HCT116 (cell line): ENCODE measurements around the gene DOCK3. TPM values are rescaled to one million over a fixed set of nuclear protein-coding genes. Genes with fewer than 3 reads are reported as not detected.

Experiments used
- ATAC-seq: fragments of 200-7000 bp; cut with Tn5 transposase; 2 replicates; pipeline ENCODE4 v1.9.1; 2020; ENCODE audit warnings: mild to moderate bottlenecking, moderate library complexity
- BruUV-seq: library from RNA; stranded (reverse); fragments of 400-500 nt; replicated peaks from 2 replicates; lab custom pipeline; 2021; lab: Mats Ljungman, UMichigan
- CTCF ChIA-PET: fragments of 300-600 bp; sonication (Branson Sonifier 250); formaldehyde crosslinking; loops from one replicate; lab custom pipeline; 2021; ENCODE audit warnings: antibody characterized with exemption; lab: Charles Lee
- POLR2A ChIA-PET: fragments of 300-600, 350-600 bp; sonication (Branson Sonifier 250); formaldehyde crosslinking; loops from one replicate; lab custom pipeline; 2021; ENCODE audit warnings: antibody characterized with exemption; lab: Charles Lee
- RAD21 ChIA-PET, 2 experiments: fragments of 300-600 bp; sonication (Branson Sonifier 250); formaldehyde crosslinking; loops; one replicate each; lab custom pipeline; 2023; ENCODE audit warnings: low total read pairs in 2 of 2; ENCODE audit not compliant: uncharacterized antibody in 2 of 2, unreplicated experiment in 2 of 2, low non-redundant PET in 1 of 2; lab: Charles Lee
- DNase-seq: peaks from one replicate; pipeline ENCODE4 v3.0.0-alpha.2; 2010; ENCODE audit warnings: low read depth, low spot score
- H2AFZ ChIP-seq: fragments of 200-600 bp; shearing (Covaris generic), sonication (generic); 2 replicates; pipeline ENCODE4 v1.6.1; 2017; ENCODE audit warnings: low read depth, mixed run types, mixed read lengths, antibody characterized with exemption, low read length; ENCODE audit not compliant: poor library complexity, severe bottlenecking
- H3K27ac ChIP-seq: 2 replicates; pipeline ENCODE4 v1.5.1; 2012; ENCODE audit warnings: low read depth, low read length
- H3K27me3 ChIP-seq: fragments of 200-600 bp; sonication (generic); 2 replicates; pipeline ENCODE4 v1.6.1; 2016; ENCODE audit warnings: mixed run types, low read length, mixed read lengths; ENCODE audit not compliant: insufficient read depth
- H3K36me3 ChIP-seq, 2 experiments: fragments of 200-500 bp in 1 of 2; fragments of 200-600 bp in 1 of 2; sonication (Bioruptor generic) in 1 of 2; sonication (generic) in 1 of 2; 2 replicates each; pipeline versions ENCODE4 v1.5.1 to v1.6.1; 2014 to 2016; ENCODE audit warnings: low read length in 2 of 2, inconsistent platforms in 1 of 2, mixed read lengths in 1 of 2, mixed run types in 1 of 2; ENCODE audit not compliant: insufficient read depth in 2 of 2, control insufficient read depth in 1 of 2
- H3K4me1 ChIP-seq, 2 experiments: fragments of 200-600 bp in 1 of 2; sonication (generic) in 1 of 2; 2 replicates each; pipeline versions ENCODE4 v1.5.1 to v1.6.1; 2012 to 2017; ENCODE audit warnings: low read length in 2 of 2, inconsistent platforms in 1 of 2, mild to moderate bottlenecking in 1 of 2, mixed read lengths in 1 of 2, mixed run types in 1 of 2, moderate library complexity in 1 of 2; ENCODE audit not compliant: insufficient read depth in 2 of 2, control insufficient read depth in 1 of 2
- H3K4me2 ChIP-seq: fragments of 200-600 bp; sonication (generic); 2 replicates; pipeline ENCODE4 v1.6.1; 2017; ENCODE audit warnings: mixed run types, low read length, mixed read lengths
- H3K4me3 ChIP-seq, 2 experiments: fragments of 200-600 bp in 1 of 2; sonication (generic) in 1 of 2; replicated peaks in 1 of 2; 2 replicates each; pipeline ENCODE4 v1.5.1; 2011 to 2016; ENCODE audit warnings: low read length in 2 of 2, control low read depth in 1 of 2, low read depth in 1 of 2, mild to moderate bottlenecking in 1 of 2, mixed read lengths in 1 of 2, mixed run types in 1 of 2
- H3K79me2 ChIP-seq: fragments of 200-600 bp; sonication (generic); 2 replicates; pipeline ENCODE4 v1.6.1; 2017; ENCODE audit warnings: mild to moderate bottlenecking, mixed run types, low read length, moderate library complexity, mixed read lengths; ENCODE audit not compliant: insufficient read depth
- H3K9ac ChIP-seq: fragments of 200-600 bp; sonication (generic); 2 replicates; pipeline ENCODE4 v1.6.1; 2016; ENCODE audit warnings: low read length, mixed read lengths
- H3K9me2 ChIP-seq: fragments of 200-600 bp; sonication (generic), shearing (Covaris generic); 2 replicates; pipeline ENCODE4 v1.6.1; 2017; ENCODE audit warnings: mixed run types, mild to moderate bottlenecking, moderate library complexity; ENCODE audit not compliant: insufficient read depth
- H3K9me3 ChIP-seq, 2 experiments: fragments of 200-500 bp in 1 of 2; fragments of 200-600 bp in 1 of 2; sonication (Bioruptor generic) in 1 of 2; sonication (generic) in 1 of 2; 2 replicates each; pipeline ENCODE4 v1.6.1; 2014 to 2017; ENCODE audit warnings: low read length in 2 of 2, mixed read lengths in 2 of 2, inconsistent platforms in 1 of 2, low read depth in 1 of 2, mild to moderate bottlenecking in 1 of 2, mixed run types in 1 of 2, moderate library complexity in 1 of 2; ENCODE audit not compliant: control insufficient read depth in 1 of 2, insufficient read depth in 1 of 2
- H4K20me1 ChIP-seq: fragments of 200-600 bp; sonication (generic), shearing (Covaris generic); 2 replicates; pipeline ENCODE4 v1.6.1; 2017; ENCODE audit warnings: mixed run types, mild to moderate bottlenecking, moderate library complexity; ENCODE audit not compliant: insufficient read depth
- CBX3 ChIP-seq: IDR thresholded peaks from 2 replicates; pipeline ENCODE4 v1.6.1; 2012; ENCODE audit warnings: low read depth
- CEBPB ChIP-seq: IDR thresholded peaks from 2 replicates; pipeline ENCODE4 v1.6.1; 2012; ENCODE audit warnings: low read depth
- EZH2phosphoT487 ChIP-seq: fragments of 200-600 bp; IDR thresholded peaks from 2 replicates; pipeline ENCODE4 v1.6.1; 2018; ENCODE audit warnings: antibody characterized with exemption, borderline replicate concordance
- JUND ChIP-seq: IDR thresholded peaks from 2 replicates; pipeline ENCODE4 v1.6.1; 2012
- POLR2A ChIP-seq: IDR thresholded peaks from 2 replicates; pipeline ENCODE4 v1.7.0; 2011; ENCODE audit warnings: borderline replicate concordance; ENCODE audit not compliant: insufficient read depth, insufficient read length; ENCODE audit errors: extremely low read depth
- SP1 ChIP-seq: IDR thresholded peaks from 2 replicates; pipeline ENCODE4 v1.6.1; 2012; ENCODE audit warnings: low read depth
- SRF ChIP-seq: IDR thresholded peaks from 2 replicates; pipeline ENCODE4 v1.6.1; 2012; ENCODE audit warnings: low read depth
- ZBTB33 ChIP-seq: IDR thresholded peaks from 2 replicates; pipeline ENCODE4 v1.6.1; 2011; ENCODE audit warnings: mild to moderate bottlenecking, low read length, moderate library complexity; ENCODE audit not compliant: insufficient replicate concordance; ENCODE audit errors: extremely low read depth
- ZFX ChIP-seq: fragments of 450-650 bp; IDR thresholded peaks from 2 replicates; pipeline ENCODE4 v1.6.1; 2017
- intact Hi-C: fragments of 100-400 bp; cut with micrococcal nuclease; formaldehyde crosslinking; loops from 2 replicates; pipeline ENCODE4 v1.10.0; 2022
- total RNA-seq: library from RNA; stranded (reverse); gene quantifications from one replicate; pipeline ENCODE4 v1.2.1, GENCODE V29; 2021; ENCODE audit not compliant: unreplicated experiment

DOCK3 gene
- total RNA-seq, 1 experiment from 2014 or later: 4.2 TPM

GRCh38 chr3:51242939-51243338 is 568.2 kb downstream of the DOCK3 start (continued):
- TF ChIP-seq SRF: no peak
- TF ChIP-seq, all 23 proteins: peak for 0

- BruUV-seq: no TSS peak
- POLR2A ChIA-PET: no interaction called here
- RAD21 ChIA-PET: no interaction called here
- Histone ChIP-seq H3K27me3 (no peaks in the 10 kb centered on the region), H2AFZ (no peak overlapping the region), H3K9me3 (no peaks in the 10 kb centered on the region), H4K20me1 (no peaks in the 10 kb centered on the region), H3K4me1 (no peaks in the 10 kb centered on the region; a peak in 1 of 4 replicates), H3K9ac (no peak overlapping the region), H3K9me2 (no peaks in the 10 kb centered on the region), H3K36me3 (no peaks in the 10 kb centered on the region), H3K4me3 (no peak overlapping the region), H3K4me2 (no peak overlapping the region), H3K27ac (no peak overlapping the region), H3K79me2 (no peaks in the 10 kb centered on the region)
- no peak for TF ChIP-seq SP1
- no peak for TF ChIP-seq CBX3
- TF ChIP-seq CEBPB: no peak
- no peak for TF ChIP-seq ZBTB33
- TF ChIP-seq POLR2A: no peak
- TF ChIP-seq JUND: no peak
- no peak for ATAC-seq
- CTCF ChIA-PET: no interaction called here
- intact Hi-C loops: no loop called here
- no peak for DNase-seq
Observed at GRCh38 chr3:51243924-51244323, 569.2 kb downstream of the DOCK3 start.

- Histone ChIP-seq H3K27ac (no peak overlapping the region), H3K9ac (no peak overlapping the region), H3K4me3 (no peak overlapping the region), H2AFZ (no peak overlapping the region), H3K9me3 (no peaks in the 10 kb centered on the region), H3K27me3 (no peaks in the 10 kb centered on the region), H4K20me1 (no peaks in the 10 kb centered on the region), H3K79me2 (no peaks in the 10 kb centered on the region), H3K4me2 (no peak overlapping the region), H3K9me2 (no peaks in the 10 kb centered on the region), H3K4me1 (no peaks in the 10 kb centered on the region; a peak in 1 of 4 replicates), H3K36me3 (no peaks in the 10 kb centered on the region)
- no peak for DNase-seq
- ChIA-PET POLR2A (no interaction called here), CTCF (no interaction called here), RAD21 (no interaction called here)
- intact Hi-C loops: no loop called here
- ATAC-seq: no peak
- TF ChIP-seq EZH2phosphoT487 (no peak), ZFX (no peak)
- BruUV-seq: no TSS peak
Observed at GRCh38 chr3:51245867-51246266, 571.1 kb downstream of the DOCK3 start.
